Measurements from ENCODE around the gene HMCN1.

Gene HMCN1

DNA sequence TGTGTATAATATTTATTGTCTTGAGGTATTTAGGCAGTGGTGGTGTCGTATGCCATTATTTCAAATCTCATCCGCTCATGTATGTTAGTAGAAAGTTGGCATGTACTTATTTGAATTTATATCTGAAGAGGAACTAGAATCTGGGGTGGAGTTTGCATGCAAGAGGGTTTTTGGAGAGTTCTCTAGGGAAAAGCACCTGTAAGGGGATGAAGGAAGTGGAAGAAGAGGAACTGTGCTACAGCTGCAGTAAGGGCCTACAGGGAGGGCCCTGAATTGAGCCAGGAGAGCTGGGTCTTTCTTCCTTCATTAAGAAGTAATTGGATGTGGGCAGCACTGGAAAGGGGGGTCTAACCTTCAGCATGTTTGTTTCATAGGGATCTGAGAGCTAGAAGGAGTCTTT is 197.2 kb downstream of the HMCN1 start:
- Histone ChIP-seq H3K9ac (ENCODE audit: low read length in 2 of 2) (no peak overlapping the region), H3K27me3 (ENCODE audit: control insufficient read depth in 1 of 2, insufficient read depth in 2 of 2, low read length in 2 of 2) (no peaks in the 10 kb centered on the region), H3K9me3 (ENCODE audit: control insufficient read depth in 2 of 2, low read length in 2 of 2) (no peaks in the 10 kb centered on the region), H3K4me3 (ENCODE audit: low read length in 2 of 2) (no peak overlapping the region), H3K27ac (ENCODE audit: low read length) (no peak overlapping the region), H3K36me3 (ENCODE audit: control insufficient read depth in 2 of 2, insufficient read depth in 2 of 2, low read length in 2 of 2) (no peaks in the 10 kb centered on the region), H3K4me1 (ENCODE audit: control insufficient read depth, insufficient read depth, low read length) (no peaks in the 10 kb centered on the region)

DNA sequence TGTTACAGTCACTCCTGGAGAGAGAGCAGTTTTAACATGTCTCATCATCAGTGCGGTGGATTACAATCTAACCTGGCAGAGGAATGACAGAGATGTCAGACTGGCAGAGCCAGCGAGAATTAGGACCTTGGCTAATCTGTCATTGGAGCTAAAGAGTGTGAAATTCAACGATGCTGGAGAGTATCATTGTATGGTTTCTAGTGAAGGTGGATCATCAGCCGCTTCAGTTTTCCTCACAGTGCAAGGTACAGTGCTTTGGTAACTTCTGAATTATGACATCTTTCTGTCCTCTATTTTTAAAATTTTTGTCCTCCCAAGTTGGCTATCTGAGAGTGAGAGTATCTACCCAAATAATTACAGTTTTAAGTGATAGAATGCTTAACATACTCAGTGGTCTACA is 199.4 kb downstream of the HMCN1 start:
- Histone ChIP-seq H3K36me3 (ENCODE audit: control insufficient read depth in 2 of 2, insufficient read depth in 2 of 2, low read length in 2 of 2) (no peaks in the 10 kb centered on the region), H3K9me3 (ENCODE audit: control insufficient read depth in 2 of 2, low read length in 2 of 2) (no peaks in the 10 kb centered on the region), H3K4me1 (ENCODE audit: control insufficient read depth, insufficient read depth, low read length) (no peaks in the 10 kb centered on the region), H3K27me3 (ENCODE audit: control insufficient read depth in 1 of 2, insufficient read depth in 2 of 2, low read length in 2 of 2) (no peaks in the 10 kb centered on the region), H3K27ac (ENCODE audit: low read length) (no peak overlapping the region), H3K9ac (ENCODE audit: low read length in 2 of 2) (no peak overlapping the region), H3K4me3 (ENCODE audit: low read length in 2 of 2) (no peak overlapping the region)

DNA sequence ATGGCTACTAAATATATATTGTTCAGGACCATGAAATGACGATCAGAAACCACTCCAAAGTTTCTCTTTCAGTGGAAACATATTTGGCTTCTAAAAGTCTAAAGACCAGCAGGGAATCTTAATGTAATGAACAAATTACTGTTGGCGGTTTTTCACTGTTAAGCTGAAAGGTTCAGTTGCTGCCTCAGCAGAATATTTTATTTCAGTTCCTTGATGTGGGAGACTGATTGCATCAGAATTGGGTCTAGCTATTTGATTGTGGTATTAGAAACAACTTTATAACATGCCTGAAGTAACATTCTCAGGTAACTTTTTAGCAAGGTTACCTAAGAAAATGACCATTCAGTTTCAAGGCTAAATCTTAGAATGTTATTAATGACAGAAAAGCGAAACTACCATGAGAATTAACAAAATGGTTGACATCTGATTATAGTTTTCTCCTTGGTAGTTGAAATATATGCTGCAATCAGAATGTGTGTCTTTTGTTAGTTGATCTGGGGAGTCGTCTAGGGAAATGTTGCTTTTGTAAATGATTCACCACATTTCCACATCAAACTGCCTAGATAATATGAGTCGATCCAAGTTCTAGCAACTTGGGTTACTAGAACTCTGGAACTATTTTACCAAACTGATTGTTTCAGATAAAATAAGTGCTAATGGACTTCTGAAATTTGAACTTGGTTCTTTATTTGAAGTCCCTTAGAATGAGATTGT is 200.4 kb downstream of the HMCN1 start:
- Histone ChIP-seq H3K9me3 (ENCODE audit: control insufficient read depth in 2 of 2, low read length in 2 of 2) (no peaks in the 10 kb centered on the region), H3K4me1 (ENCODE audit: control insufficient read depth, insufficient read depth, low read length) (no peaks in the 10 kb centered on the region), H3K27ac (ENCODE audit: low read length) (no peak overlapping the region), H3K27me3 (ENCODE audit: control insufficient read depth in 1 of 2, insufficient read depth in 2 of 2, low read length in 2 of 2) (no peaks in the 10 kb centered on the region), H3K36me3 (ENCODE audit: control insufficient read depth in 2 of 2, insufficient read depth in 2 of 2, low read length in 2 of 2) (no peaks in the 10 kb centered on the region), H3K9ac (ENCODE audit: low read length in 2 of 2) (no peak overlapping the region), H3K4me3 (ENCODE audit: low read length in 2 of 2) (no peak overlapping the region)

DNA sequence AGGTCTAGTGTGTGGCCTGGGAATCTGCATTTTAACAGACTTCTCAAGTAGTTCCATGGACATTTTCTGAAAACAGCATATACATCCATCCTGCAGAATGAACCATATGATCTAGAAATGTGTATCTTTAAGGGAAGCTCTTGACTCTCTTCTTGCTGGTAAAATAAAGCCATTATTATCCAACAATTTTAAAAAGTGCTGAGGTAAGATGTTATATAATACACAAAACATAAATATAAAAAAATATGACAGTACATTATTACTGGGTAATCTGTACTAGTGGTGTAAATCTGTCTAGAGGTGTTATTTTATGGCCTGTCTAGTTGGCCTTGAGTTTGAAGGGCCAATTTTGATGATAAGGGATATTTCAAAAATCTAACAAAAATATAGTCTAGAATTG is 201.2 kb downstream of the HMCN1 start:
- Histone ChIP-seq H3K27me3 (ENCODE audit: control insufficient read depth in 1 of 2, insufficient read depth in 2 of 2, low read length in 2 of 2) (no peaks in the 10 kb centered on the region), H3K9ac (ENCODE audit: low read length in 2 of 2) (no peak overlapping the region), H3K9me3 (ENCODE audit: control insufficient read depth in 2 of 2, low read length in 2 of 2) (no peaks in the 10 kb centered on the region), H3K27ac (ENCODE audit: low read length) (no peak overlapping the region), H3K4me1 (ENCODE audit: control insufficient read depth, insufficient read depth, low read length) (no peaks in the 10 kb centered on the region), H3K4me3 (ENCODE audit: low read length in 2 of 2) (no peak overlapping the region), H3K36me3 (ENCODE audit: control insufficient read depth in 2 of 2, insufficient read depth in 2 of 2, low read length in 2 of 2) (no peaks in the 10 kb centered on the region)

DNA sequence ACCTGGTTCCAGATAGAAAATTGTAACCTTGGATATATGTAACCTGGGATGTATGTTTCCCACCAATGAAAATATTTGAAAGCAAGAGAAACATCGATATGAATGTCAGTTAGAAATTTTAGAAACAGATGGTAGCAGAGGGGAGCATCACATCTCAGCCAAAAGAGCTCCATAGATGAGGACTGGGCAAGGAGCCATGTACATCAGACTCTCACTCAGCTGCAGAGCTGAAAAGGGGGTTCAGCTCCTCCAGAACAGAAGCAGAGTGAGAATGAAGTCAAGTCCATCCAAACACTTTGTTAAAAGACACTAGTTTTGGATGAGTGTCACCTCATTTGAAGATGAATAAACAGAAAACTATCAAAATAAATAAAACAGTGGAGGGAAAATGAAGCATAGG is 202.4 kb downstream of the HMCN1 start:
- H3K9ac ChIP-seq (ENCODE audit: low read length in 2 of 2) = no peak overlapping the region
- H3K4me1 ChIP-seq (ENCODE audit: control insufficient read depth, insufficient read depth, low read length) = no peaks in the 10 kb centered on the region
- H3K36me3 ChIP-seq (ENCODE audit: control insufficient read depth in 2 of 2, insufficient read depth in 2 of 2, low read length in 2 of 2) = no peaks in the 10 kb centered on the region
- no peaks in the 10 kb centered on the region for H3K27me3 ChIP-seq (ENCODE audit: control insufficient read depth in 1 of 2, insufficient read depth in 2 of 2, low read length in 2 of 2)
- no peak overlapping the region for H3K27ac ChIP-seq (ENCODE audit: low read length)
- no peak overlapping the region for H3K4me3 ChIP-seq (ENCODE audit: low read length in 2 of 2)
- no peaks in the 10 kb centered on the region for H3K9me3 ChIP-seq (ENCODE audit: control insufficient read depth in 2 of 2, low read length in 2 of 2)

DNA sequence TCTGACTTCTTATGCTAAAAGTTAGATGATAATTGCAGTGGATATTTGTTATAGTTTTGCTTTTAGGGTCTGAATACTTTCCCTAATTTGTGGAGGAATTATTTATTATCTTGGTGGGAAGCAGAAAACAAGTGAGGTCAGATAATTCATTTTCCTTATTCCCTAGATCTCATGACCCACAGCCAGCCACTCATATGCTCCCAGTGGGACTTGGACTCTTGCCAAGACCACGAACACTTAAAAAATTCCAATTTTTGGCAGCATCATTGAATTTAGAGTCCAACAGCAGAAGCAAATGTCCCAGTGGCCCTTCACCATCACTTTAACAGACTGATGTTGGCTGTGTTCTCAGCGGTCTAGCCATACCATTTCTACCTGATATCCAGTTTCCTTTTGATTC is 204.2 kb downstream of the HMCN1 start:
- Histone ChIP-seq H3K4me3 (ENCODE audit: low read length in 2 of 2) (no peak overlapping the region), H3K9ac (ENCODE audit: low read length in 2 of 2) (no peak overlapping the region), H3K4me1 (ENCODE audit: control insufficient read depth, insufficient read depth, low read length) (no peaks in the 10 kb centered on the region), H3K27me3 (ENCODE audit: control insufficient read depth in 1 of 2, insufficient read depth in 2 of 2, low read length in 2 of 2) (no peaks in the 10 kb centered on the region), H3K9me3 (ENCODE audit: control insufficient read depth in 2 of 2, low read length in 2 of 2) (no peaks in the 10 kb centered on the region), H3K36me3 (ENCODE audit: control insufficient read depth in 2 of 2, insufficient read depth in 2 of 2, low read length in 2 of 2) (no peaks in the 10 kb centered on the region), H3K27ac (ENCODE audit: low read length) (no peak overlapping the region)

DNA sequence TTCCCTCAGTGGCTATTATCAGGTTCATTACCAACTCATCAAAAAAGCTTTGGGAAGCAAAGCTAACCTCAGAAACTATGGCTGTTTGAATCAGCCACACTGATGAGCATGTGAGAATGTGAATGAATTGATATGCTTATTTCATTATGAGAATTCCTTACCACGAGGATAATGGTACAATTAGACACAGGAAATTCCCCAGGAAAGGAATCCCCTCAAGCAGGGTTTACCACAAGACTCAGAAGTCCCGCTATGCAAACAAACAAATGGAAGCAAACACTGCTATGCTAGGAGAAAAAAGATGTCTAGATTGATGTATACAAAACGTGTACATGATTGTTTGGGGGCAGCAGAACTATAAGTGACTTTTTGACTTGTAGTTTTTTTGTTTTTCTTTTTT is 205.0 kb downstream of the HMCN1 start:
- Histone ChIP-seq H3K27me3 (ENCODE audit: control insufficient read depth in 1 of 2, insufficient read depth in 2 of 2, low read length in 2 of 2) (no peaks in the 10 kb centered on the region), H3K36me3 (ENCODE audit: control insufficient read depth in 2 of 2, insufficient read depth in 2 of 2, low read length in 2 of 2) (no peaks in the 10 kb centered on the region), H3K4me3 (ENCODE audit: low read length in 2 of 2) (no peak overlapping the region), H3K4me1 (ENCODE audit: control insufficient read depth, insufficient read depth, low read length) (no peaks in the 10 kb centered on the region), H3K27ac (ENCODE audit: low read length) (no peak overlapping the region), H3K9ac (ENCODE audit: low read length in 2 of 2) (no peak overlapping the region), H3K9me3 (ENCODE audit: control insufficient read depth in 2 of 2, low read length in 2 of 2) (no peaks in the 10 kb centered on the region)

DNA sequence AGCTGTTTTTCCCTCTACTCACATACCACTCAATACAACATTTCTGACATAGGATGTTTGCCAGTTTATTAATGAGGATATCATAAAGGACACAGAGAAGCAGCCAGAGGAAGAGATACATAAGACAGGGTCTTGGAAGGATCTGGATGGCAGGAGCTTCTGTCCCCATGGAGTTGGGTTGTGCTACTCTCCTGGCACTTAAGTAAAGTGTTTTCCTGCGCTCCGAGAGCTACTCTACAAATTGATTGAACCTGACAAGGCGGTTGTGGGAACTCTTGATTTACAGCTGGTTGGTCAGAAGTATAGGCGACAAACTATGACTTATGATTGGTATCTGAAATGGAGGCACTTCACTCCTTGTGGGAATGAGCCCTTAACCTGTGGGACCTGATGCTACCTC is 208.8 kb downstream of the HMCN1 start:
- no peaks in the 10 kb centered on the region for H3K4me1 ChIP-seq (ENCODE audit: control insufficient read depth, insufficient read depth, low read length)
- no peaks in the 10 kb centered on the region for H3K27me3 ChIP-seq (ENCODE audit: control insufficient read depth in 1 of 2, insufficient read depth in 2 of 2, low read length in 2 of 2)
- H3K27ac ChIP-seq (ENCODE audit: low read length) = no peak overlapping the region
- no peaks in the 10 kb centered on the region for H3K36me3 ChIP-seq (ENCODE audit: control insufficient read depth in 2 of 2, insufficient read depth in 2 of 2, low read length in 2 of 2)
- no peaks in the 10 kb centered on the region for H3K9me3 ChIP-seq (ENCODE audit: control insufficient read depth in 2 of 2, low read length in 2 of 2)
- H3K4me3 ChIP-seq (ENCODE audit: low read length in 2 of 2) = no peak overlapping the region
- no peak overlapping the region for H3K9ac ChIP-seq (ENCODE audit: low read length in 2 of 2)

DNA sequence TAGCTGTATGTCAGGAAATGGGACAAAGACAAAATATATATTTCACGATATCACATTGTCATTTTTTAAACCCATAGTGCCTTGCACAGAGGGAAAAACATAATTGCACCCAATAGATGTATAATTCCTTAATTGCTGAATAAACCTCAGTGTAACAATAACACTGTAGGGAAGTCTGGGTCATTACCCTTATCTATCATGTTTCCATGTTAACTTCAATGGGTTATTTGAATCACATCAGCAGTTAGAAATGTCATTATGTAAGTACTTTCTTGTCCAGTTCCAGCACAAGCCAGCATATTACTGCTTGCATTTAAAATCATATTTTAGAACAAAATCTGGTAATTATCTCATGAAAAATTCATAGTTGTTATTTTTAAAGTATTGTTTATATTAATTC is 222.7 kb downstream of the HMCN1 start:
- Histone ChIP-seq H3K4me3 (ENCODE audit: low read length in 2 of 2) (no peak overlapping the region), H3K36me3 (ENCODE audit: control insufficient read depth in 2 of 2, insufficient read depth in 2 of 2, low read length in 2 of 2) (no peaks in the 10 kb centered on the region), H3K27ac (ENCODE audit: low read length) (no peak overlapping the region)

DNA sequence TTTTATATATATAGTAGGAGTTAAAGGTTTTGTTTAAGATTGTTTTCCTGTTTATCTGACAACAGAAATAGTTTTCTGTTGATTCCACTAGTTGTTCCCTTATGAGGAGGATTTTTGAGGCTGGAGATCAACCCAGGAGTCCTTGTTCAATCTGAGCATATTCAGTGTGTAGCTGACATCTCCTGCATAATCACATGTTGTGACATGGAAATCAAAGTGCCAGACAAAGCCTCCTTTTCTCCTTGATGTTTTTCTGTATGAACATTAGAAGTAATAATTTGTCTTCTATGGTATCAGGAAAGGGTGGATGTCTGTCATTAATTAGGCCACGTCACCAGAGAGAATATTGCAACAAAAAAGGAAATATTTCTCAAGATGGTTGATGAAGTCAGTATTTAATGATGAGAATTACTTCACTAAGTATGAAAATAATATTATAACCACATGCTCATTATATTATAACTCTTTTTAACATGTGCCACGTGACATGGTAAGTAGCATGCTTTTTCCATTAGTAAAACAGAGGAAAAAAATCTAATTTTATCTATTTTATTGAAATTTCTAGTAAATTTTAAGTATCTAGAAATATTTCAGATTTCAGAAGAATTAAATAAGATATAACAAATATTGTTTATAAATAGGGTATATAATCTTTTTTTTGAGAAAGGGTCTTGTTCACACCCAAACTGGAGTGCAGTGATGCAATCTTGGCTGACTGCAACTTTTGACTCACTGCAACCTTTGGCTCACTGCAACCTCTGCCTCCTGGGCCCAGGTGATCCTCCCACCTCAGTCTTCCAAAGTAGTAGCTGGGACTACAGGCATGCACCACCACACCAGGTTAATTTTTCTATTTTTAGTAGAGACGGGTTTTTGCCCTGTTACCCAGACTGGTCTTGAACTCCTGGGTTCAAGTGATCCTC is 223.5 kb downstream of the HMCN1 start:
- no peak overlapping the region for H3K4me3 ChIP-seq (ENCODE audit: low read length in 2 of 2)
- H3K36me3 ChIP-seq (ENCODE audit: control insufficient read depth in 2 of 2, insufficient read depth in 2 of 2, low read length in 2 of 2) = no peaks in the 10 kb centered on the region
- no peak overlapping the region for H3K9ac ChIP-seq (ENCODE audit: low read length in 2 of 2)
- no peak overlapping the region for H3K27ac ChIP-seq (ENCODE audit: low read length)
- H3K4me1 ChIP-seq (ENCODE audit: control insufficient read depth, insufficient read depth, low read length) = no peaks in the 10 kb centered on the region
- no peaks in the 10 kb centered on the region for H3K9me3 ChIP-seq (ENCODE audit: control insufficient read depth in 2 of 2, low read length in 2 of 2)
- H3K27me3 ChIP-seq (ENCODE audit: control insufficient read depth in 1 of 2, insufficient read depth in 2 of 2, low read length in 2 of 2) = no peaks in the 10 kb centered on the region

More for the DNA sequence above, 222.7 kb downstream of the HMCN1 start:
- H3K9ac ChIP-seq (ENCODE audit: low read length in 2 of 2) = no peak overlapping the region
- H3K9me3 ChIP-seq (ENCODE audit: control insufficient read depth in 2 of 2, low read length in 2 of 2) = no peaks in the 10 kb centered on the region
- H3K4me1 ChIP-seq (ENCODE audit: control insufficient read depth, insufficient read depth, low read length) = no peaks in the 10 kb centered on the region
- no peaks in the 10 kb centered on the region for H3K27me3 ChIP-seq (ENCODE audit: control insufficient read depth in 1 of 2, insufficient read depth in 2 of 2, low read length in 2 of 2)

All from stomach smooth muscle (tissue), 2 donors.